OCI-LY3 (cell line): ENCODE data around the gene STK38L.

ENCODE experiments used
- H2AFZ ChIP-seq: fragments of 200-600, 300-600 bp; shearing (Covaris generic); 2 replicates; pipeline ENCODE4 v1.6.0; 2014; ENCODE audit warnings: antibody characterized with exemption, low read depth, low read length
- H3K27ac ChIP-seq: fragments of 200-600, 300-600 bp; sonication (generic); 2 replicates; pipeline ENCODE4 v1.5.1; 2014; ENCODE audit warnings: mild to moderate bottlenecking, low read length, moderate library complexity, mixed read lengths
- H3K27me3 ChIP-seq: fragments of 200-600, 300-600 bp; sonication (generic); 2 replicates; pipeline ENCODE4 v1.6.1; 2014; ENCODE audit warnings: low read depth, low read length, mixed read lengths
- H3K36me3 ChIP-seq: fragments of 200-600, 300-600 bp; sonication (generic); replicated peaks from 2 replicates; pipeline ENCODE3; 2014; ENCODE audit warnings: low read depth, low read length, mixed read lengths
- H3K4me1 ChIP-seq: fragments of 300-600, 200-600 bp; sonication (generic); 2 replicates; pipeline ENCODE4 v1.6.1; 2014; ENCODE audit warnings: low read length, mixed read lengths
- H3K4me2 ChIP-seq: fragments of 200-600, 300-600 bp; sonication (generic); 2 replicates; pipeline ENCODE4 v1.6.1; 2014; ENCODE audit warnings: low read length, mixed read lengths
- H3K4me3 ChIP-seq: fragments of 300-600, 200-600 bp; sonication (generic); 2 replicates; pipeline ENCODE4 v1.5.1; 2014; ENCODE audit warnings: antibody characterized with exemption, mild to moderate bottlenecking, low read length, moderate library complexity
- H3K79me2 ChIP-seq: fragments of 300-600, 200-600 bp; shearing (Covaris generic); 2 replicates; pipeline ENCODE4 v1.6.1; 2014; ENCODE audit warnings: mild to moderate bottlenecking, low read length, mixed read lengths
- H3K9ac ChIP-seq: fragments of 300-600, 200-600 bp; shearing (Covaris generic); 2 replicates; pipeline ENCODE4 v1.6.0; 2014; ENCODE audit warnings: mild to moderate bottlenecking, low read length, moderate library complexity
- H3K9me3 ChIP-seq: fragments of 200-600, 300-600 bp; shearing (Covaris generic); 2 replicates; pipeline ENCODE4 v1.6.1; 2014; ENCODE audit warnings: low read length, mixed read lengths; ENCODE audit not compliant: insufficient read depth
- H4K20me1 ChIP-seq: fragments of 200-600, 300-600 bp; sonication (generic); 2 replicates; pipeline ENCODE4 v1.6.1; 2016; ENCODE audit warnings: low read length, mixed read lengths; ENCODE audit not compliant: insufficient read depth
- CTCF ChIP-seq: fragments of 200-600, 300-600 bp; sonication (generic); IDR thresholded peaks from 2 replicates; pipeline ENCODE4 v1.5.1; 2014; ENCODE audit warnings: antibody characterized with exemption, low read length, low read depth
- EZH2phosphoT487 ChIP-seq: fragments of 200-600 bp; shearing (Covaris generic); IDR thresholded peaks from 2 replicates; pipeline ENCODE4 v1.6.1; 2018; ENCODE audit warnings: antibody characterized with exemption, mixed run types, low read depth

Gene STK38L

DNA sequence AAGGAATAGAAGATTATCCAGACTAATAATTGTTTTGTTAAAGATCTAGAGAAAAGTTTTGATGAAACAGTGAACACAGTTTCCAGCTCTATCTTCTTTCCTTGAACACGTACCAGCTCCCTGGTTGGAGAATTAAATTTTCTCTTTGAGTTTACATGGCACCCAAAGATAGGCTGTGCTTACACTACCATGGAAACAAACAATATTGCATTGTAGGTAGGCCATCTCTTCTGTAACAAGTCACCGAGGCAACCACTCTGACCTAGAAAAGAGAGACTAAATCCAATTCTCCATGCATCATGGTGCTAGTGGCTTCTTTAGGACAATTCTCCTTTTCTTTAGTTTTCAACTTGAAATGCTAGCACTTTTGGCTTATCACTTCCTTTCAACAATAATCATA lies 98.5 kb downstream of the STK38L start:
- H3K4me2 ChIP-seq = no peak overlapping the region
- no peak overlapping the region for H3K27ac ChIP-seq
- no peak overlapping the region for H3K4me3 ChIP-seq
- no peaks in the 10 kb centered on the region for H3K9me3 ChIP-seq
- peaks cover 7% of the 10 kb centered on the region for H3K4me1 ChIP-seq
- H4K20me1 ChIP-seq = no peaks in the 10 kb centered on the region; the same call in 1 of the 2 replicates
- H3K79me2 ChIP-seq = peaks cover 86% of the 10 kb centered on the region
- no peaks in the 10 kb centered on the region for H3K36me3 ChIP-seq
- TF ChIP-seq EZH2phosphoT487 (no peak), CTCF (no peak)
- no peaks in the 10 kb centered on the region for H3K27me3 ChIP-seq
- H3K9ac ChIP-seq = no peak overlapping the region
- no peak overlapping the region for H2AFZ ChIP-seq

GRCh38 chr12:27343255-27344000 lies 99.3 kb downstream of the STK38L start:
- Histone ChIP-seq H4K20me1 (no peaks in the 10 kb centered on the region; the same call in 1 of the 2 replicates), H3K79me2 (peaks cover 84% of the 10 kb centered on the region), H3K27ac (no peak overlapping the region), H3K36me3 (no peaks in the 10 kb centered on the region), H3K9ac (no peak overlapping the region), H3K9me3 (no peaks in the 10 kb centered on the region), H3K27me3 (no peaks in the 10 kb centered on the region), H2AFZ (no peak overlapping the region), H3K4me3 (no peak overlapping the region), H3K4me2 (no peak overlapping the region), H3K4me1 (0 out of 2 replicates have a peak, but pooled peaks cover 4% of the 10 kb centered on the region)
- TF ChIP-seq CTCF (no peak), EZH2phosphoT487 (no peak)

DNA sequence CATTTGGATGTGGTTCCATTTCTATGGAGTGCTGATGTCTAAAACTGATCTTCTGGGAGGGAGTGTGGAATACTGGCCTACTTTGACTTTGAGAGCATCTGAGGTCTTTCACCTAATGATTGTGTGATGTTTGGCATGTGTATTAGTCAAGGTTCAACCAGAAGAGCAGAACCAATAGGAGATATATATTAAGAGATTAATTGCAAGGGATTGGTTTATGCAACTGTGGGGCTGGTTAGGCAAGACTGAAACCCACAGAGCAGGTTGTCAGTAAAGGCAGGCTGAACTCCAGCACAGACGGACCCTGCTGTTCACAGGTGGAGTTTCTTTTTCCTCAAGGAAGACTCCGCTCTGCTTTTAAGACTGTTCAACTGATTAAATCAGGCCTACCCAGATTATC lies 100.2 kb downstream of the STK38L start:
- Histone ChIP-seq H3K4me1 (0 out of 2 replicates have a peak, but pooled peaks cover 4% of the 10 kb centered on the region), H3K79me2 (peaks cover 84% of the 10 kb centered on the region), H3K4me3 (no peak overlapping the region), H3K9ac (no peak overlapping the region), H4K20me1 (no peaks in the 10 kb centered on the region; the same call in 1 of the 2 replicates), H3K36me3 (no peaks in the 10 kb centered on the region), H2AFZ (no peak overlapping the region), H3K27ac (no peak overlapping the region), H3K4me2 (no peak overlapping the region), H3K9me3 (no peaks in the 10 kb centered on the region), H3K27me3 (no peaks in the 10 kb centered on the region)
- TF ChIP-seq EZH2phosphoT487 (no peak), CTCF (no peak)

DNA sequence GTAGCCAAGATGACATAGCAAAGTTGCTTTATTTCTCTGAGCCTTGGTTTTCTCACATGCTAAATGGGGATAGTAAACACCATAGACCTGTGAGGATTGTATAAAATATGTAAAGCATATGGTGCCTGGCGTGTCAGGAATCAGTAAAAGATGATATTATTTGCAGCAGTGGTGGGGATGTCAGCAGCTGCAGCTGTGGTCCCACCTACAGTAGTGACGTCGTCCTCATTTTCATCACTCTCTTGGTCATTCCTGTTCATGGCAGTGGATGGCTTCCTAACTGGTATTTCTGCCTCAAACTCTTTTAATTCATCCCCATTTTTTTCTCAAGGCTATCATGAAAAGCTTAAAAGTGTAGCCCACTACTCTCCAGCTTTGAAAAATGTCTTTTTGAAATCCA lies 100.7 kb downstream of the STK38L start:
- Histone ChIP-seq H3K9me3 (no peaks in the 10 kb centered on the region), H3K4me3 (no peak overlapping the region), H3K27ac (no peak overlapping the region), H3K79me2 (peaks cover 80% of the 10 kb centered on the region), H4K20me1 (no peaks in the 10 kb centered on the region; the same call in 1 of the 2 replicates), H3K36me3 (no peaks in the 10 kb centered on the region), H3K9ac (no peak overlapping the region), H3K4me1 (0 out of 2 replicates have a peak, but pooled peaks cover 4% of the 10 kb centered on the region), H3K27me3 (no peaks in the 10 kb centered on the region), H2AFZ (no peak overlapping the region), H3K4me2 (no peak overlapping the region)
- TF ChIP-seq CTCF (no peak), EZH2phosphoT487 (no peak)
